HG02610 (cell line): ENCODE measurements around the gene PAK5.
A peak's percentile ranks its signal among the peaks of the same experiment; 100 is the strongest.

Experiments
- ATAC-seq: cut with Tn5 transposase; IDR thresholded peaks from one replicate; pipeline ENCODE4 v1.9.1; 2021; ENCODE audit warnings: mild to moderate bottlenecking, moderate library complexity; ENCODE audit not compliant: unreplicated experiment

PAK5 gene

DNA sequence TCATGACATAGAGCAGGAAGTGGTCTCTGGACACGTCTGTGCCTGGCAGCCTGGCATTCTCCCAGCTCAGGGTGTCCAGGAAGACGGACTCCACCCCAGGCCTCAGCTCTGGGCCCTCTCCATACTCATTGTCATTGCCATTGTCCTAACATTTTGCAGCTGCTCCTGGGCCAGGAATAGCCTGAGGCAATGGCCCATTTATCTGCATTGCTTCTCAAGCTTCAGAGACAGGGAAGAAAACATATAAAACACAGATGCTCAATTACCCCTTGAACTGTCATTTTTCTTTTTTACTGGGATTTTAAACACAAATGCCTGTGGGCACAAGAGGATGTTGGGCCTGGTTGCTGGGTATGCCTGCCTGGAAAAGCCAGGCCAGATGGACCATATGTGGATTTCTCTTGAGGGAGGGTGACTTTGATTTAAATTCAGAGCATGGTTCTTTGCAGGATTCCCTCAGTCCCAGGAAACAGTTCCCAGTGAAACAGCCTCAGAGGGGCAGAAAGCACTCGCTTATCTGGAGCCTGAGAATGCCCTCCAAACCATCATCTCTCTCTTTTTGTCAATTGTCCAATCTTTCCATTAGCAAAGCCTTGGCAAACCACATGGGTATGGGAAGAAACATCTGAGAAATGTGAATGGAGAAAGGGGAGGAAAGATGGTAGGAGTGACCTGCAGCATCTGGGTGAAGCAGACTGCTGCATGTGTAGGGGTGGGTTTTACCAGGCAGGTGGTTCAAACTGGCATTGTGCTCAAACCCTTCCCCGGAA lies 306.6 kb downstream of the PAK5 start:
- no peak for ATAC-seq

DNA sequence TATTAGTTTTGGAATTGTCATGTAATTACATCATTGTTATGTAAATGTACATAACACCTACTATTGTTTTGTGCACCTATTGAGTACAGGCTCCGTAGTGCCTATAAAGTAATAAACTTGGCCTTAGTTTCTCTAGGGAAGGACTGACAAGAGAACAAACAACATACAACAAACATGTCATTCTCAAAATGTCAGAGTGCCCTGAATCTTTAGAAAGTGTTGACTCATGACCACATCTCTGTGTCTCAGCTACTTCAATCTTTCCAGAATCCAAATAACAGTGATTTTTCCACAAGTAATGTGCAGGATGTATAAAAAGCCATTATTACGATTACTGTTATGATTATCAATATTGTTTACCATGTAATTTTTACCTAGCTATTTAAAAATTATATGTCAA lies 307.3 kb downstream of the PAK5 start:
- ATAC-seq, result no peak

DNA sequence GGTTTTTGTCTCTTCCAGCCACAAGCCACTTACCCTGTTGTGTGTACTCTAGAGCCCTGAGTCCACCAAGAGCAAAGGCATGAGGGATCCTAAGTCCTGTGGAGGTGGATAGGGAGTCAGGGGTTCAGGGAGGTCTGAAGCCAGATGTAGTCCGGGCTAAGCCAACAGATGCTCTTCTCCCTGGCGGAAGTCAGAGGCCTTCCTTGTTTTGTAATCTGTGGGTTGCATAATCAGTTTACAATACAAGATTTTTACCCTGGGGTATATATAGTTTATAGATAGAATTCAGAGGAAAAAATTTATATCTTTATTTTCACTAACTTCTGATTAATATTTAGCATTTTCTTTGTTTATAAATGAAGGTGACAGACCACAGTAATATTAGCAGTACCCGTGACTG lies 315.2 kb downstream of the PAK5 start:
- ATAC-seq, result no peak

DNA sequence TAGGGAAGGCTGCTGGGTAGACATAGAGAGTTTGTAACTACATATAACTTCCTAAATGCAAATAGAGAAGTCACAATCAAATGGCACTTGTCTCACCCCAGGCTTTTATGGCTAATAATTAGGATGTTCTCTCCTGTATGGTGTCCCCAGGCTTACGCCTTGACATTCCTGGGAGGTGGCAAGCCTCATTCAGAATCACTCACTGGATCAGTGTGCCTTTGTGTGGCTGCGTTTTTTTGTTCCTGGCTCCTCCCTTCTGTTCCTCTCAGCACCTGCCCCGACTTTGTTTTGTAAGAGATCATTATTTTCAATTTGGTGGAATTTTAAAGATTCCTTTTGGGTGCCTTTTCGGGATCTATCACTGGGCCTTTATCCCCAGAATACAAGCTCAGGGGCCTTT lies 318.8 kb downstream of the PAK5 start:
- no peak for ATAC-seq

DNA sequence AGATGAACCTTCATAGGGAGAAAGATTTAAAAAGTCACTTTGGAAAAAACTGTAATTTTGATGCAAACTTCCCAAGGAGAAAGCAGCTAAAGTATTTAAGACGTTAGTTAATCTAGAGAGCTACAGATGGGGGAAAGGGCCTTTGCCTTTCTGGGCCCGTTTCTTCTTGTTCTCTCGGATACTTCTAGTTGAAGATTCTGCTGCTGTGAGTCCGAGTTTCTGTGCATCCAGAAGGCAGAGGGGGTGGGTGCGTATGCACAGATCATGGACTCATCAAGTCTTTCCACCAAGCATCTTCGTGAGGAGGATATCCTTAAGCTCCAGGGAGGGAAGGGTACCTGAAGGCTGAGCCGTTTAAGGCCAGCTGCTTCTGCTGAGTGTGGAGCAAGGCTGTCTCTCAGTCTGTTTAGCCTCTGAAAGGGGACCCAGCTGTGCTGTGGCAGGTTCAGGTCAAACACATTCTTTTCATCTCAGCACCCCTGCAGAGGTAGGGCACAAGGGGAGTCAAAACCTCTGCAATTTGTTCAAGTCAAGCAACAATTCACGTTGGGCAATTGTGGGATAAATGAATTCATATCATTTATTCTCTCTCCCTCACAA lies 320.2 kb downstream of the PAK5 start:
- no peak for ATAC-seq

DNA sequence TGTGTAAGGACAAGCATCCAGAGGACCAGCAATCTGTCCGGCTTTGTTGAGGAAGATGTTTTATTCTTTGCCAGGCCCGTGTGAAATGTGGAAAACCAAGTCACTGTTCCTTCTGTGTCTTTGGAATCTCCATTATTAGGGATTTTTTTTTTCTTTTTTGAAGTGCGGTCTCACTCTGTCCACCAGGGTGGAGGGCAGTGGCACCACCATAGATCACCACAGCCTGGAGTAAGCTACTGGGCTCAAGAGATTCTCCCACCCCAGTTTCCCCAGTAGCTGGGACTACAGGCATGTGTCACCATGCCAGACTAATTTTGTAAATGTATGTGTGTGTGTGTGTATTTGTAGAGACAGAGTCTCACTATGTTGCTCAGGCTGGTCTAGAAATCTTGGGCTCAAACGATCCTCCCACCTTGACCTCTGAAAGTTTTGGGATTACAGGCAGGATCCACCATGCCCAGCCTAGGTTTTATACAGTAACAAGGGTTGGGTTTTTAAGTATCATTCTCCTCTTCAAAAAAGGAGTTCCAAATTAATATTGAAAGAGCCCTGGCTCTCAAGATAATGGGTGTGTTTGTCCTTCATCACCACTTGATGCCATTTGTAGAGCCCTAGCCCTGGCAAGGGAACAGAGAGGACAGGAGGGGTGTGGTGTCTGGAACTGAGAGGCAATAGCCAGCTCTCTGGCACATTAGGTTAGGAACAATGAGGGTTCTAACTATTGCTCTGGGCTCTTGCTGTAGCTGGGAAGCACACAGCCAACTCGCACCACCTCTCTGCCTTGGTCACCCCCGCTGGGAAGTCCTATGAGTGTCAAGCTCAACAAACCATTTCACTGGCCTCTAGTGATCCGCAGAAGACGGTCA lies 321.3 kb downstream of the PAK5 start:
- no peak for ATAC-seq

DNA sequence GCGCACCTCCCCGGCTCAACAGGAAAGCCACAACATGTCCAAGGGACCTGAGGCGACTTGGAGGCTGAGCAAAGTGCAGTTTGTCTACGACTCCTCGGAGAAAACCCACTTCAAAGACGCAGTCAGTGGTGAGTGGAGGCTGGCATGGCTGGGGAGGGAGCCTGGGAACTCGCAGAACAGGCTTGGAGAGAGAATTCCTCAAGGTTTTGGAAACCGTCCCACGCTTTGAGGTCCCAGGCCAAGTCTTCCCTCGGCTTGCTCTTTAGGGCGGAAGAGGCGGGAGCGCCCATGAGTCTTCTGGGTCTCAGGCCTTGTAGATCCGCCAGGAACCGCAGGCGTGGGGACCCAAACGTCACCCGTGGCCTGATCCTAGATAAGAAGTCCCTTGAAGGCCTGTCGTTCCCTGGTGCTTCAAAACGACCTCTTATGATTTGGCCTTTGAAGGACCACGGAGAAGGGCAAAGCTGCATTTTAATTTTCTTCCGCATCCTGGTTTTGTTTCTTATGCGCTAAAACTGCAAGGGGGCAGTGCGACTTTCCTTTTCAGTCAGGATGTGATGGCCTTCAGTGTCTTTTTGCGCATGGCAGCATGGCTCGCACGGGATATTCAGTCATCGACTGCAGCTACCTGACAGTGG lies 322.5 kb downstream of the PAK5 start:
- ATAC-seq, result no peak

DNA sequence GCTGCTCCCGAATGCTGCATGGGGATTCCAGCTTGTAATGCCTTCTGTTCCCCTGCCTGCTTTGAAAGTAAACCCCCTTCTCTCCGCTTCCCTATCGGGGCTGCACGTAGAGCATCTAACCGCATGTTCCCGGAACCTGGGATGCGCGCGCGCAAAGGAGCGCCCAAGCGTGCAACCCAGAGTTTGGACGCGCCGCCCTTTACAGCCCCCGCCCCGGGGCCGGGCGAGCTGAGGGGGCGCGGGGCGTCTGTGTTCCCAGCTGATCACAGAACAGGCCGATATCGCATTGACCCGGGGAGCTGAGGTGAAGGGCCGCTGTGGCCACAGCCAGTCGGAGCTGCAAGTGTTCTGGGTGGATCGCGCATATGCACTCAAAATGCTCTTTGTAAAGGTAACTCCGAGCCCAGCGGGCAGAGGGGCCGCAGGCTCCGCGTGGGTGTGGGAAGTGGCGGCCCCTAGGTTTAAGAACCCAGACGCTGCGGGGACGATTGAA lies 323.1 kb downstream of the PAK5 start:
- peak; percentile 30 for ATAC-seq

DNA sequence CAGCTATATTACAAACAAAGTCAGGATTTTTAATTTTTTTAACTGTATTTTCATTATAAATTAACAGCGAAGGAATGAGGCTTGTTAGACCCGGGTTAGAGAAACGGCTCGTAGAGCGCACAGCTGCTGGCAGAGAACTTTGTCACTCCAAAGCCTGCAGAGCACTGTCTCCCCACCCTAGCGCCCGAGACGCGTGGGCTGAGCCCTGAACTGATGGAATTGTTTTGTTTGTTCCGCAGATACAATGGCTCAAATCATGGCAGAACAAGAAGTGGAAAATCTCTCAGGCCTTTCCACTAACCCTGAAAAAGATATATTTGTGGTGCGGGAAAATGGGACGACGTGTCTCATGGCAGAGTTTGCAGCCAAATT lies 323.7 kb downstream of the PAK5 start:
- no peak for ATAC-seq

DNA sequence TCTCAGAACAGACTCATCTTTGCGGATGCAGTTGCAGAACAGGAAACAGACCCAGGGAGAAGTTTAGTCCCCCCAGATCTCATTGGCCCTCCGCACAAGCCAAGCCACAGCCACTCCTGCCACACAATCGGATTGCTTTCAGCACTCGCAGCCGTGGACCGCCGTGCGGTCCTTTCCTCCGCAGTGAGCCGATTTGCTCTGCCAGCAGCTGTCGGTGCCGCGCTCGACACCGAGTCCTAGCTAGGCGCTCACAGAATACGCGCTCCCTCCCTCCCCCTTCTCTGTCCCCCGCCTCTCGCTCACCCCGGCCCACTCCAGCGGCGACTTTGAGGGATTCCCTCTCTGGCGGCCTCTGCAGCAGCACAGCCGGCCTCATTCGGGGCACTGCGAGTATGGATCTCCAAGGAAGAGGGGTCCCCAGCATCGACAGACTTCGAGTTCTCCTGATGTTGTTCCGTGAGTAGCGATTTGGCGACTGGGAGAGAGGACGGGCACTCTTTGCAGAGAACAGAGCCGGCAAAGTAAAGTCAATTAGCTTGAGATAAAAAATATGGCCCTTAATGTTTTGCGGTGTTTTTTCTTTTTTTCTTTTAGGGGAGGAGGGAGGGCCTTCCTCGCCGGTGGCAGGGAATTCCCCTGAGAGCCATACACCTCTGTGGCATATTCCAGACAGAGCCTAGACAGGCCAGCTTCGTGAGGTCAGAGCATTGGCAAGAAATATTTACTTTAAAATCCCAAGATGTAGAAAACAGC lies 324.2 kb downstream of the PAK5 start, which contains the start of gene LAMP5:
Gene LAMP5, plus strand, starts transcription at position 130 of the 753 bp plus-strand sequence. Its CDS starts 263 bp downstream, at position 393.
- no peak for ATAC-seq

DNA sequence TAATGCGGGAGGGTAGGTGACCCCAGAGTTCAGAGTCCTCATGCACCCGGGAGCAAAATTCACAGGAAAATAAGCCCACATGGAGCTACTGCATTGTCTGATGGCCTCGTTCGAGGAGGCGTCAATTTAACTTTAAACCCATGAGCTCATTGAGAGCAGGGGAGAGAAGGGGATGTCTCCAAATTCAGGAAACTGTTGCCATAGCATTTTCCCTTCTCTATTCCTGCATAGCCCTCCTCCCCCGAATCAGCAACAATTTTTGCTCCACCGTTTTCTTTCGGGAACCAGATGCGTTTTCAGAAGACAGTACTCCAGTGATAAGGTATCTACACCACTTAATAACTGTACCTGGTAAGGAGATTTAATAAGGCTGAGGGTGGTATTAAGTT lies 324.8 kb downstream of the PAK5 start:
- no peak for ATAC-seq

DNA sequence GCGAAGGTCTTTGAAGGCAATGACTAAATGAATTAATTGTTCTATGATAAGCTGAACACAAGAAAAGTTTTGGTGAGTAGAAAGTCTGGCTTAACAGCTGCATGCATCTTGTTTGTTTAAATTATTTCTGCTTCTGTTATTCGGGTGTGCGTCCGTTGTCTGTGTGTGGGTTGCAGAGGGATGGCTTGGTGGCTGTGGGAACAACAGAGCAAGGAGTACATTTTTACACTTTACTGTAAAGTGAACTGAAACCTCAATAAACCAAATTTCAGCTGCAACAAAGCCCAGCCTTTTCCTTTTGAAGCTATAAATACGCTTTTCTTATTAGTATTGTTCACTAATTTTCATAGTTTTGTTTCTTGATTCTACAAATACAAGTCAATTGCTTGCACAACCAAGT lies 328.0 kb downstream of the PAK5 start:
- peak; percentile 39 for ATAC-seq

DNA sequence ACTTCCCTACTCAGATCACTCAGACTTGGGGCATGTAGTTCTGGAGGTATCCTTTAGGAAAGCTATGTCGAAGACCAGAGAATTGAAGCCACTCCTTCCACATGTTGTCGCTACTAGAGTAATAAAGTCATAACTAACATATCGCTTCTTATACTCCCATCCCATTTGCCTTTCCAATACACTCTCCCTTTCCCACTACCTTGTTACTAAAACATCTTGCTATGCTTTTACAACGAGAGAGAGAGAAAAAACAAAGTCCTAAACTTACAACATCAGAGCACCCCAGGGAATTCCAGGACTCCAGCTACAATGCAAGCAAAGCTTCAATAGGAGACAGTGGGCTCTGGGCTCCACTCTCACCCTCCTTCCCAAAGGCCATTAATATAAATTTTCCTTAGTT lies 329.6 kb downstream of the PAK5 start:
- no peak for ATAC-seq

DNA sequence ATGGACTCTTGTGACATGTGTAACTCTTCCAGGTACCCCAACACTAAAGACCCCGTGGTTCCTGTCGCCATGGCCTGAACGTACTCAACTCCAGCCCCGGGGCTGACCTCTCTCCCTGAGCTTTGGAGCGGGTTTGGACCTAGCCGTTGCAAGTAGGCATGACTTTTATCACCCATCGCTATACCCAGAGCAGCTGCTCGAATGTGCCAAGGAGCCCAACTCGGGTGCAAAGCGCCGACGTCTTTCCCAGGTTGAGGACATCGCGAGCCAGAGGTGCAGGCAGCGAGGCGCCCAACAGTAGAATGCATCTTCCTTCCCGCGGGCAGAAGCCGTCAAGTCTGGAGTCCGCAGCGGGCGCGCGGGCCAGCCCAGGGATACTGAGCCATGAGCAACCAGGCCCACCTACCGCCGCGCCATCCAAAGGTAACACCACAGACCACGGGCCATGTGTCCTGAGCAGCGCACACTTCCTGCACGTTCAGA lies 330.1 kb downstream of the PAK5 start:
- ATAC-seq, result no peak

DNA sequence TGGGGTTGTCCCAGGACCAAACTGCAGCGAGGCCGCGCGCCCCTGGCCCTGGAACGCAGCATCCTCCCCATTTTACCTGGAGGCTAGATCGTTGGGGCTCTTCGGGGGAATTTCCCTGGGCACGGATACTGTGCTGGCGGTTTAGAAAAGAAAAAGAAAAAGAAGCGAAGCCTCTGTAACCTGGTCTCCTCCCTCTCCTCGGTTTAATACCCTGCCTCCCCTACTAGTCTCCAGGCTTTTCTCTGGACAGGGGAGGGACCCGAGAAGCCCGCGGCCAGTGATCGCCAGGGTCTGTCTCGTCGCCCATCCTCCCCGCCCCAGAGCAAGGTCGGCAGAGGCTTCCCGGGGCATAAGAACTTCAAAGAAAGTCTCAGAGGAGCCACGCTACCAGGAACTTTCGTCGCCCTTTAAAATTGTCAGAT lies 330.6 kb downstream of the PAK5 start:
- no peak for ATAC-seq

DNA sequence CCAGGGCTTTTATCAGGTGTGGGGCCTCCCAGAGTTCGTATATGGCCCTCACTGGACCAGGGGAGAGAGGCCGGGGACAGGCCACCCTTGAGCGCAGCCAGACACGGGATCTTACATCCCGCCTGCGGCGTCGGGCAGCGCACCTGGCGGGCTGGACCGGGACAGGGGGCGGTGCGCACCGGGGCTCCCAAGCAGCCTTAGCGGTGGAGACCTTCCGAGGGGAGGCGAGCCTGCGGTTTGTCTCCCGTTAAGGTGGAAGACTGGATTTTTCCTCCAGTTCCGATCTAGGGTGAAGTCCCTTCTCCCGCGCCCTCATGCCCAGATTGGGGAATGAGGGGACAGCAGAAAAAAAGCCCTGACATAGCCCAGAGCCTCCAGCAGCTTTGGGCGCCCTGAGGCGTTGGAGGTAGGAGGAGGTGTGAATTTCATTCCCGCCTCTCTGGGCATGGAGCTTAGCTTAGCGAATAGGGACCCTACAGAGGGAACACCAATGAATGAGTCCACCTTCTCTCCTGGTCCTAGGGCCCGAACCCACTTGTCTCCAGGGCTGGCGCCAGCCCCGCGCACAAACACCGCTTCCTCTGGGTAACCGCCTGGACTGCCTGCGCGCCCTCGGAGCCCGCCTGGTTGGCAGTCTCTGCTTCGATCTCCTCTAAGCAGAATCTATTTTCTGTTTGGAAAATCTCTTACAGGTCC lies 331.2 kb downstream of the PAK5 start:
- no peak for ATAC-seq

DNA sequence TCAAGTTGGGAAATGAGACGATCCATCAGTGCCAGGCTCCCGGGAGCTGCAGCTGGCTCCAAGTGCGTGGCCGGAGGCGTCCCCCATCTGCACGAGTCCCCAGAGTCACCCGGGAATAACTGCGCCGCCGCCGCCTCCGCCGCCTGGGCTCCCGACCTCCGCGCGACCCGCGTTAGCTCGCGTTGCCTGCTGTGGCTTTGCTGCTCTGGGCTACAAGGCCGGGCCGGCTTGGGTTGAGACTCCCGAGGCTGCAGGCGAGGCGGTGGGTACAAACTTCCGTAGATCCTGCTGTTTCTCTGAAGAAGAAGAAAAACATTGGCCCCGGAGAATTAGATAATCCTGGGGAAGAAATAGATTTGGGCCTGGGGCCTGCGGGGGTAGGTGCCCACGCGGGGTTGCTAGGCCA lies 331.9 kb downstream of the PAK5 start:
- no peak for ATAC-seq

DNA sequence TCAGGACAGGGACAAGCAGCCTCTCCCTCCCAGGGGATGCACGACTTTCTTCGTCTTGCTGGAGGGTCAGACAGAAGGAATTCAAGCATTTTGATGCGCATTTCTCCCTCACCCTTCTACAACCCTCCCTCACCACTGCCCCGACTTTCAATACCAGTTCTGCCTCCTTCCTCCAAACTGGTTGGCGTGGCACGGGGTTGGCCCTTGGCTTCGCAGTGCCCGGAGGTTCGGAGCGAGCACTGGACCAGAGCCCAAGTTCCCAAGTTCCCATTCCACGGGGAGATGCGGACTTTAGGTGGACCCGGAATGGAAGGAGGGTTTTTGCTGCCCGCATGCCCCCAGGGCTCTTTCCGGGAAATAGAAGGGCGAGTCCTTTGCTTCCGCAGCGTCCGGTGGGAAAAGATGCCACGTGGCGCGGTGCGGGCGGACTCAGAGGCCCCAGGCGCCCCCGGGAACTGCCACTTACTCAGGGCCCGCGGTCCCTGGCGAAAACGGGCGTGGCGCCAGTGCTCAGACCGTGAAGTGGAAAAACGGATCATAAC lies 332.5 kb downstream of the PAK5 start:
- no peak for ATAC-seq

DNA sequence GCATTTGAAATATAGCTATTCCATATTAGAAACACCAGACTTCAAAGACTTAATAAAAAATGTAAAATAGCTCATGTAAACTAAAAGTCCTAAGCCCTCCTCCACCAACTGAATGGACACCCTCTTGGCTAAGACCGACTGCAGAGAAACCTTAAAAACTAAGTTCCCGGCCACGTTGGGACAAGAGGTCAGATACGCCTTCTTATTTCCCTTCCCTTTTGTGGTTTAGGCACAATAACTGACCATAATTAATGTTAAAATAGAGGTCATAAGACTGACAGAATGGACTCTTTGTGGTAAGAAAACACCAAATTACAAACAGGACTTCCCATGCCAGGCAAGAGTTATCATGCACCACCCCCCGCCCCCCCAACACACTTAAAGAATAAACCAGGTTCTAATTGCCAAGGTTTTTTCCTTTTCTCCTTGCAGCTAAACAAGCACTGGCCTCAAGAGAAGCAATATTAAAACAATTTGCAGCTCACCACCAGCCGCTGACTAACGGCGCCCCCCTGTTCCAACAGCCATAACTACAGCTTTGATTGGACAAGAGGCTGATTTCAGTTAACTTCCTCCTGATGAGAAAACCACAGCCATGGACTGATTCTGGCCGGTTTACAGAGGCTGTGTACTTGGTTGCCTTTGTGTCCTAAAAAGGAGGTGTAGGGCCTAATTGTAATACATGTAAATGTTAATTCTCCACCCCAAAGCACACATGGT lies 335.2 kb downstream of the PAK5 start:
- ATAC-seq, result no peak
